Activated gamma-delta T cell (primary cell): Measurements from ENCODE around the gene HHIPL1.

Source experiments
- DNase-seq: peaks from one replicate; lab custom pipeline; 2025; lab: John Stamatoyannopoulos, UW

The HHIPL1 gene

DNA sequence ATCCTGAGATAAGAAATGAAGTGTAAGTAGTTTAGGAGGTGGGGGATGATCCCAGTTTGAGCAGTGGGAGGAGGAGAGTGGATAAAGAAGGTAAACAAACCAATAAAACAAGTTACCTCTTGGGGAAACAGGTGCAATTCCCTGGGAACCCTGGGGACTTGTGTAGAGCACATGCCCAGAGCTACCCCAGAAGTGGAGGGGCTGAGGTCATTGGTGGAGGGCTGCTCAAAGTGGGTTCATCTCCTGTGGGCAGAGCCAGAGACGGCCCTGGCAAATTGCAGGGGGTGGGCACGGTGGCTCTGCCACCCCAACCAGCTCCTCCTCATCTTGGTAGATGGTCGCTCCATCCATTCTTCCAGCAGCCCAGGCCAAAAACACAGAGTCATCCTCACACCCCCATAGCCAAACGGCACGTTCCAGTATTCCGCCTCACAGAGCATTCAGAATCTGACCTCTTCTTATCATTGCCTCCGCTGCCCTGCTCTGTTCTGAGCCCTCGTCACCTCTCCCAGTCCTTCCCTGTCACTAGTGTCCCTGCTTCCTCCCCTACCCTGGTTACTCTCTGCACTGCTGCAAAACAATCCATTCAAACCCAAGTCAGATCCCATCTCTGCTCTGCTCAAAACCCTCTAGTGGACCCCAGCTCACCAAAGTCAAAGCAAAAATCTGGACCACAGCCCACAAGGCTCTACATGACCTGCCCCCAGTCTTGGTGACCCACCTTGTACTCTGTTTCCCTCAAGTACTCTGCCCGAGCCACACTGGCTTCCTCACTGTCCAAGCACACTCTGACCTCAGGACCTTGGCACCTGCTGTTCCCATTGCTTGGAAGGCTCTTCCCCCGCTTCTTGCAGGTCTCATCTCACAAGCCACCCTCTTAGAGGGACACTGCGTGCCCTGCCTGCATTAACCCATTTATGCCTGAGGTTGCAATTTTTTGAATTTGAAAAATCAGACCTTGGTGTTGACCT lies 44.6 kb downstream of the HHIPL1 start:
- DNase-seq: no peak

DNA sequence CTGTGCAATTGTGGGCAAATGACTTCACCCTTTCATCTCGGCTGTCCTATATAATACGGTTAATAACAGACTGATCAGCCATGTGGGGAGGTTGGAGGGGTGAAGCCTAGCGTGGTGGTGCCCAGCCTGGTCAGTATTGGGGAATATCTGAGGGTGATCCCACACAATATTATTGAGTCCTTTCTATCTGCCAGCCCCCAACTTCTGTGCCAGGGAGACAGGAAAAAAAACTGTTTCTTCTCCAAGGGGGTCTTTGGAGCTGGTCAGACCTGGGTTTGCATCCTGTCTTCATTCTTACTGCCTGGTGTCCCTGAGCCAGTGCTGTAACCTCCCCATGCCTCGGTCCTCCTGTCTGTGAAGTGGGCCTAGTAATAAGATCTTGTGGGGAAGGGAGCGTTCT lies 45.7 kb downstream of the HHIPL1 start:
- no peak for DNase-seq

DNA sequence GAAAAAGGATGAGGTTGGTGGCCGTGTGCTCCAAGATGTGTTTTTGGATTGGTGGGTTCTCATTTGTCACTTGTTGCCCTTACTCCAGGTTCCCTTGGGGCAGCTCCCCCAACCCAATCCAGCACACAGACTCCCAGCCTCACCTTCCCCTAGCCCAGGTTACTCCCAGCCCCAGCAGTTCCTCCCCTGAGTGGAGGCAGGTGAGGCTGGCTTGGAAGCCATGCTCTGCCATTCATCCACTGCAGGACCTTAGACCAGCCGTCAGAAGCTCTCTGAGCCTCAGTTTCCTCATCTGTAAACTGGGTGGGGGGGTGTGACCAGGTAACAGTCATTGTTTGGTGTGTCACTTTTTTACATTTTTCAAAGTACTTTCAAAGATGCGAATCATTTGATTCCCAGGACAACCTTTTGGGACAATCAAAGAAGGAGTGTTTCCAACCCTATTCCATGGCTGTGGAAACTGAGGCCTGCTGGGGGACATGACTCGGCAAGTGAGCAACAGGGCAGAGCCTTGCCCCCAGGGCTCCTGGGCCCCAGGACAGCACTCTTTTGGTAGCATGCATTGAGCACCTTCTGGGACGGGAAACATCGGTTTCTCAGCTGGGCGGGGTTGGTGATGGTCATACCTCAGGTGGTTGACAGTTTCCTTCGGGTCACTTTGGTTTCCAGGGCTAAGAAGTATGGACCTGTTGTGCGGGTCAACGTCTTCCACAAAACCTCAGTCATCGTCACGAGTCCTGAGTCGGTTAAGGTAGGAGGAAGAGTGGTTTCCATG lies 46.4 kb downstream of the HHIPL1 start:
- no peak for DNase-seq

DNA sequence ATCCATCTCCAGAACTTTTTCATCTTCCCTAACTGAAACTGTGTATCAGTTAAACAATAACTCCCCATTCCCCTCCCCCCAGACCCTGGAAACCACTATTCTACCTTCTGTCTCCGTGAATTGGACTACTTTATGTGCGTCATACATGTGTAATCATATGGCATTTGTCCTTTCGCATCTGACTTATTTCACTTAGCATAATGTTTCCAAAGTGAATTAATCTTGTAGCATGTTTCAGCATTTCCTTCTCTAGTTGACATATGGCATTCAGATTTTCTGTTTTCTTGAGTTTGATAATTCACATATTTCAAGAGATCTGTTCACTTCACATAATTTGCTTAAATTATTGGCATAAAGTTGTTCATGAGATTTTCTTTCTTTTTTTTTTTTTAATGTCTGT lies 49.0 kb downstream of the HHIPL1 start:
- no peak for DNase-seq

DNA sequence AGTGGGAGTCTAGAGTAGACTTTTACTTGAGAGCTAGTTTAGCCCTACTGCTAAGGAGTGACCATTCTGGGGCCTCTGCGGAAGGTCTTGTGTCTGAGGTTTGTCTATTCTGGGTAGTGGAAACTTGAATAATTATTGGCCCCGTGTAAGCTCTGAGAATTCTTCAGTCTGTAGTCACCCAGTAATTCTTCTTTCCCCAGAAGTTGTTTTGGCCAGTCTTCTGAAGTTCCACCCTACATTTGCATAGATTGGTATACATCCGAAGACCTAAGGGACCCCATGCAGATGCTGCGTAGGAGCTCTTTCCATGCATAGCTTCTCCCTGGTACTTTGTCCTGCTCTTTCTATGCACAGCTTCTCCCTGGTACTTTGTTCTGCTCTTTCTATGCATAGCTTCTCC lies 52.0 kb downstream of the HHIPL1 start:
- no peak for DNase-seq

DNA sequence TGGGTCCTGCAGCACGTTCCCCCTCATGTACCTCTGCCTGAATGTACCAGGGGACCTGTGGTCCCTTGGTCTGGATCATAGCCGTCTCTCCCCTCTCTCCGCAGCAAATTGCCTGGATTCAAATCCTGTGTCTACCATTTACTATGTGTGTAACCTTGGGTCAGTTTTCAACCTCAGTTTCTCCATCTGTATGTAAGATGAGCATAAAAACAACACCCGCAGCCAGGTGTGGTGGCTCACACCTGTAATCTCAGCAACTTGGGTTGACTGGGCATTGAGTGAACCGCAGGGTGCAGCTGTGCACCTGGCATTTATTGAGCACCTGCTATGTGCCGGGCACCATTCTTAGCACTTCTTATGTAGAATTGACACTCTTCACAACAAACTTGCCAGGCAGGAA lies 53.3 kb downstream of the HHIPL1 start:
- no peak for DNase-seq

DNA sequence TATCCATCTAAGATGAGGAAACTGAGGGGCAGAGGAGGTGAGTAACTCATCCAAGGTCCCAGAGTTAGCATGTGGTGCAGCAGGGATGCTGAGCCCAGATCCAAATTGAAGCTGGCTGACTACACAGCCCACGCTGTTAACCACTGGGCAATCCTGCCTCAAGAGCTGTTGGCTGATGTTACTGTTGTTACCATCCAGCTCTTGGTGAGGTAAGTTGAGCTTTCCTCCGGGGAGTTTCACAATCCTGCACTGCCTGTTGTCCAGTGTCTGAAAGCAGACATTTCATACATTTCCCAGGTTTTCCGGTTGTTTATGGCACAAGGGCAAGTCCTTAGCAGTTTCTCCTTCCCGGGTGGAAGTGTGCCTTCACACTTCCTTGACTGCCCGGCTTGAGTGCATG lies 53.7 kb downstream of the HHIPL1 start:
- DNase-seq: no peak

DNA sequence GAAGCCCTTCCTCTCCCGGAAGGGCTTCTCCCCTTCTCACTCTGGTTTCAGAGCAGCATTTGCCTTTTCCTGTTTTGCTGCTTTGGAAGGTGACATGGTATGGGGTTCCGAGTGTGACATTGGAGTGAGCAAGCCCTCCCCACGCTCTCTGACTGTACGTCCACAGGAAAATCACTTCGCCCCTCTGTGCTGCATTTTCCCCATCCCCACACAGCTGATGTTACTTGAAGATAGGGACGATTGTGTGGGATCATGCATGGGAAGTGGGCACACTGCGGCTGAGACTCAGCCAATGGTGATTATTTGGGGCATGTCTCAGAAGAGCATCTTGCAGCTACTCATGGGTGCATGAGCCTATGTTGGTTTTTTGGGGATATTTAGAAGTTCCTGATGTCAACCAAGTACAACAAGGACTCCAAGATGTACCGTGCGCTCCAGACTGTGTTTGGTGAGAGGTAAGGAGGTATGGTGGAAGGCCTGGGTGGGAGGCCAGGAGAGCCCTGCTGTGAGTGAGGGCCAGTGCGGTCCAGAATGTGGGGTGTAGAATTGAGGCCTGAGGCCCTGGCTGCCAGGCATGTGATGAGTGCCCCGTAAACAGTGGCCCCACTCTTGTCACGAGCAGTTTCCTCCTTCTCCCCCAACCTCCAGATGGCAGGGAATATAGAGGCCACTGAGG lies 54.3 kb downstream of the HHIPL1 start:
- no peak for DNase-seq

DNA sequence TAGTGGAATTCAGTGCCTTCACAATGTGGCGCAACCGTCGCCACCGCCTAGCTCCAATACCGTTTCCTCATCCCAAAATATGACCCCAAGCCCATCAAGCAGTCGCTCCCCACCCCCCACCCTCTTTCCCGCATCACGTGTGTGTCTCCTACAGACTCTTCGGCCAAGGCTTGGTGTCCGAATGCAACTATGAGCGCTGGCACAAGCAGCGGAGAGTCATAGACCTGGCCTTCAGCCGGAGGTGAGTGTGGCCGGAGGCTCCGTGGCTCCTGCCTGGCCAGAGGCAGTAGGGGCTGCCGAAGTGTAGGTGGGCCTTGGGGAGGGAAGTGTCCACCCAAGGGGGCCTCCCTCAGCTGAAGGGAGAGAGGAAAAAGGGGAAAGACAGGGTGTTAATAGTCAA lies 54.9 kb downstream of the HHIPL1 start:
- DNase-seq: no peak

DNA sequence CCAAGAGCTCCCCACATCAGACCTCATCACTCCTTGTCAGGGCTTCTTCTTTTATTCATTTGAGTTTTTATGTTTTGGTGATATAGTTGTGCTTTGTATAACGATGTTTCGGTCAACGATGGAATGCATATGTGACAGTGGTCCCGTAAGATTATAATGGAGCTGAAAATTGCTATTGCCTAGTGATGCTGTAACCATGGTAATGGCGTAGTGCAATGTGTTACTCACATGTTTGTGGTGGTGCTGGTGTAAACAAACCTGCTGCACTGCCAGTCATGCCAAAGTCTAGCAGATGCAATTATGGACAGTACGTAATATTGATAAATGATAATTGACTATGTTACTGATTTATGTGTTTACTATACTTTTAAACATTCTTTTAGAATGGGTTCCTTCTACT lies 55.5 kb downstream of the HHIPL1 start:
- no peak for DNase-seq

DNA sequence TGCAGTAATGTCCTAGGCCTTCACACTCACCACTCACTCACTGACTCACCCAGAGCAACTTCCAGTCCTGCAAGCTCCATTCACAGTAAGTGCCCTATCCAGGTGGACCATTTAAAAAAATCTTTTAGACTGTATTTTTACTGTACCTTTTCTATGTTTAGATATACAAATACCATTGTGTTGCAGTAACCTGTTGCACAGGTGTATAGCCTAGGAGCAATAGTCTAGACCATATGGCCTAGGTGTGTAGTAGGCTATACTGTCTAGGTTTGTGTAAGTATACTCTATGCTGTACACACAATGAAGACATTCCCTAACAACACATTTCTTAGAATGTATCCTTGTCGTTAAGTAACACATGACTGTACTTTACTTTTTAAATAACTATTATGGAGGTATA lies 56.3 kb downstream of the HHIPL1 start:
- DNase-seq: no peak

DNA sequence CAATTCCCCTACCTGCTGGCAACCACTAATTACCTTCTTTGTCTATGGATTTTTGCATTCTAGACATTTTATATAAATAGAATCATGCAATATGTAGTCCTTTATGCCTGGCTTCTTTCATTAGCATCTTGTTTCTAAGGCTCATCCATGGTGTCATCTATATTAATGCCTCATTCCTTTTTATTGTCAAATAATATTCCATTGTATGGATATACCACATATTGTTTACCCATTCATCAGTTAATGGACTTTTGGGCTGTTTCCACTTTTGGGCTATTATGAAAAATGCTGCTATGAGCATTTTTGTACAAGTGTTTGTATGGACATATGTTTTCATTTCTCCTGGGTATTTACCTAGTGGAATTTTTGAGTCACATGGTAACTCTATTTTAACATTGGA lies 57.2 kb downstream of the HHIPL1 start:
- DNase-seq: no peak

DNA sequence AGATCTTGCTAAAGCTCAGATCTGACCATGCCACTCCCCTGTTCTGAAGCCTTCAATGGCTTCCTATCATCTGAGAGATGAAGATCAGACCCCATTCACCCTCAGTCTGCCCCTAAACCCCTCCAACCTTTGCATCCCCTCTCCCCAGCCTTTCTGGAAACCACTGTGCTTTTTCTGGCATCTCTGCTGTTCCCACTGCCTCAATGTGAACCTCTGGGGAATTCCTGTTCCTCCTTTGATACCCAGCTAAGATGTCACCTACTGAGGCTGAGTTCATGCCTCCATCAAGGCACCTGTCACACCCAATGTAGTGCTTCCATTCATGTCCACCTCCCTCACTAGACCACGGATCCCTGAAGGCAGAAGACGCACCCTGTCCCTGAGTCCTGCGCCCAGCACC lies 58.5 kb downstream of the HHIPL1 start:
- no peak for DNase-seq

DNA sequence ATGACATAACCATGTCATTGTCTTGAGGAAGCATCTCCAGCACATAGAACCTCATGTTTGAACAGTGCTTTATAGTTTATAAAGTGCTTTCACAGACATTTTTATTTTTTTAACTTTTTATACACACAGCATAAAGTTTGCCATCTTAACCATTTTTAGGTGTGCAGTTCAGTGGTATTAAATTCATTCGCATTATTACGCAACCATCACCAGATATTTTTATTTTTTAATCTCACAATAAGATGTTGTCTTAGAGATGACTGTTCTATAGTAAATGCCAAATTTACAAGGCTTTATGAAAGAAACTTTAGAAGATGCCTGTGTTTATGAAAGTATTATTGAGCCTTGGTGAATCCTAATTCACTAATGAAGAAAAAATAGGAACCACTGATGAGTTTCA lies 59.1 kb downstream of the HHIPL1 start:
- no peak for DNase-seq

DNA sequence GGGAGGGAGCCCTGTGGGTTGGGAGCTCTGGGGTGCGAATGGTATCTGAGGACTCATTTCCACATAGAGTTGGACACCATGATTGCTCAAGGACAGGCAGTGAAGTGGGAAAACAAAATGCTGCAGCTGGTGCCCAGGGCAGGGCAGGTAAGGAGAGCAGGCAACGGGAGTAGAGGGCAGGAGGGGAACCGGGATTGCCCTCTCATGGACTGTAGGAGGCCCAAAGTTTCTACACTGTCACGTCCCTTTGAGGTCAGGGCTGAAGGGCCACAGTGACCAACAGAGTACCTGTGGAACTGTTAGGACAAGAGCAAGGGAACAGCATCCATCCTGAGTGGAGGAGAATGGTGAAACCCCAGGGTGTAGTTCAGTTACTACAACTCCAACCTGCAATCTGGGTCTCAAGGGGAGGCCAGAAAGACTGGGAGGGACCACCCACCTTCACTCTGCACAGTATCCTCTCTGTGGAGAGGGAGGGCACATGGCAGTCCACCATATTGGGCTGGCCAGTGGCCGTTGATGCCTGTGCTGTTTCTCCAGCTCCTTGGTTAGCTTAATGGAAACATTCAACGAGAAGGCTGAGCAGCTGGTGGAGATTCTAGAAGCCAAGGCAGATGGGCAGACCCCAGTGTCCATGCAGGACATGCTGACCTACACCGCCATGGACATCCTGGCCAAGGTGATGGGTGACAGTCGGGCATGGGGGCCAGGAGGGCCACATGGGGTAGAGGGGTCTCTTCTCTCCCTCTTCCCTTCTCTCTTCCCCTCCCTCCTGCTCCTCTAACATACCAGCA lies 61.4 kb downstream of the HHIPL1 start:
- DNase-seq: no peak

DNA sequence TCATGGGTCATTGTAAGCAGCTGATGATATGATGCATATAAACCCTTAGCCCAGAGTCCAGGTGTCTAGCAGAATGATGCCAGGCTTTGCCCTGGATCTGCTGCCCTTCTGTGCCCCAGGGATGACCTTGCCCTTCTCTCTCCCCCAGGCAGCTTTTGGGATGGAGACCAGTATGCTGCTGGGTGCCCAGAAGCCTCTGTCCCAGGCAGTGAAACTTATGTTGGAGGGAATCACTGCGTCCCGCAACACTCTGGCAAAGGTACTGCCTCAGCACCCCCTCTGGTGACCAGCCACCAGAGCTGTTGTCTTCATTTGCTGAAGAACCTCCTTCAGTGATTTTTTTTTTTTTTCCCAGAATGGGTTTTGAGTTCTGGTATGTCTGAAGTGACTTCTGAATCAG lies 62.5 kb downstream of the HHIPL1 start:
- DNase-seq: no peak

DNA sequence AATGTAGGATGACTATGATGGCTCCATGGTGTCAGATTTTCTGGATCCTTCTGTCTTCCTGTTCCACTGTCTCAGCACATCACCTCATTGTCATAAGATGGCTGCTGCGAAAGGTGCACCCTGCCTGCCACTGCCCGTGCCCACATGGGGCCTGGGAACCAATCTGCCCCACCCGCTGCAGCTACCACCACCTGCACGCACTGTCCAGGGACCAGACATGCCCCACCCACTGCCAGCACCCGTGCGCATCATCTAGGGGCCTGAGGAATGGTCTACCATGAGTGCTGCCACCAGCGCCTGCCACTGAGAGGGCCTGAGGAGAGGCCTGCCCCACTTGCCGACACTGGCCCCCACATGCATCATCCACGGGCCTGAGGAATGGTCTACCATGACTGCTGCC lies 63.0 kb downstream of the HHIPL1 start:
- DNase-seq: no peak

DNA sequence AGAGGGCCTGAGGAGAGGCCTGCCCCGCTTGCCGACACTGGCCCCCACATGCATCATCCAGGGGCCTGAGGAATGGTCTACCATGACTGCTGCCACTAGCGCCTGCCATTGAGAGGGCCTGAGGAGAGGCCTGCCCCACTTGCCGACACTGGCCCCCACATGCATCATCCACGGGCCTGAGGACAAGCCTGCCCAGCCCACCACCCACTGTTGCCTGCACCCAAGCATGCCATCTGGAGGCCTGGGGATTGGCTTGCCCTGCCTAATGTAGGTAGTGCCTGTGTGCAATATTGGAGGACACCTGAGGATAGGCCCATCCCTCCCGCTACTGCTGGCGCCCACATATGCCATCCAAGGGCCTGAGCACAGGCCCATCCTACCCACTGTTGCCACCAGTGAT lies 63.5 kb downstream of the HHIPL1 start:
- no peak for DNase-seq

DNA sequence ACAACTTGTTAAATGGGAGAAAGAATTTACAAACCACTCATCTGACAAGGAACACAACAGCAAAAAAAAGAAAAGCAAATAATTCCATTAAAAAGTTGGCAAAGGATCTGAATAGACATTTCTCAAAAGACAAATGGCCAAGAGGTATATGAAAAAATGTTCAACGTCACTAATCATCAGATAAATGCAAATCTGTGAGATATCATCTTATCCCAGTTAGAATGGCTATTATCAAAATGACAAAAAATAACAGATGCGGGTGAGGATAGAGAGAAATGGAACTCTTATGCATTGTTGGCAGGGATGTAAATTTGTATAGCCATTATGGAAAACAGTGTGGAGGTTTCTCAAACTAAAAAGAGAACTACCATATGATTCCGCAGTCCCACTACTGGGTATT lies 69.0 kb downstream of the HHIPL1 start:
- DNase-seq: no peak

DNA sequence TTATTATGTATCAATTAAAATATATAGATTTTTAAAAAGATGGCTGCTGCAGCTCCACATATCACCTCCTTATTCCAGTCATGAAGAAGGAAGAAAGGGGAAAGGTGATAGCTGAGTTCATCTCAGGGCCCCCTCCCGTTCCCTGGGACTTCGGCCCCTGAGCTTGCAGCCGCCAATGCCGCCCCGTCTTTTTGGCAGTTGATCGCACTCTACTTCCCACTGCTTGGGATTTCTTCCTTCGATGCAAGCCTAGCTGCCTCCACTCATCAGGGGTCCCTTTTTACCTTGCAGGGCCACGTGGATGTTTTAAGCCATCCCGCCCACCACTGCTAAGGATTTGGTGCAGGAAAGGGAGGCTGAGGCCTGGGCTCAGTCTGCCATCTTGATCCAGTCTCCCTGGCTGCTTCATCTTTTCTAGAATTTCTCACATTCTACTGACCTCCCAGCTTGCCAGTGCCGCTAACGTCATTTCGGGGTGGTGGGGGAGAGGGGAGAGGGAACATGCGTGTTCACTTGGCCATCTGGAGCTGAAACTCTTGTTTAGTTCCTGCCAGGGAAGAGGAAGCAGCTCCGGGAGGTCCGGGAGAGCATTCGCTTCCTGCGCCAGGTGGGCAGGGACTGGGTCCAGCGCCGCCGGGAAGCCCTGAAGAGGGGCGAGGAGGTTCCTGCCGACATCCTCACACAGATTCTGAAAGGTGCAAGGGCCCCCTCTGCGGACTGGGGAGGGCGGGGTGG lies 70.5 kb downstream of the HHIPL1 start:
- no peak for DNase-seq
